GM23338 (cell line): ENCODE measurements around the gene LOXL3. TPM values are rescaled to one million over a fixed set of nuclear protein-coding genes. Genes with fewer than 3 reads are reported as not detected.

Experiments
- ATAC-seq: fragments of 200-7000 bp; cut with Tn5 transposase; 3 replicates; pipeline ENCODE4 v1.9.1; 2020
- DNase-seq: peaks from one replicate; pipeline ENCODE4 v3.0.0-alpha.2; 2015; ENCODE audit warnings: low spot score
- H2AFZ ChIP-seq: fragments of 200-600 bp; sonication (generic); 2 replicates; pipeline ENCODE4 v1.8.0; 2016; ENCODE audit warnings: antibody characterized with exemption, mild to moderate bottlenecking, moderate library complexity
- H3F3A ChIP-seq: fragments of 200-600 bp; sonication (generic); replicated peaks from 2 replicates; pipeline ENCODE4 v1.8.0; 2017; ENCODE audit warnings: antibody characterized with exemption, mixed run types, low read depth
- H3K27ac ChIP-seq: fragments of 200-600 bp; sonication (generic); 2 replicates; pipeline ENCODE4 v1.6.1; 2016; ENCODE audit warnings: low read depth
- H3K27me3 ChIP-seq: fragments of 200-600 bp; sonication (generic); 2 replicates; pipeline ENCODE4 v1.8.0; 2016; ENCODE audit warnings: mild to moderate bottlenecking, mixed run types, moderate library complexity; ENCODE audit not compliant: insufficient read depth
- H3K36me3 ChIP-seq: fragments of 200-600 bp; sonication (generic); 2 replicates; pipeline ENCODE4 v1.8.0; 2016; ENCODE audit warnings: mild to moderate bottlenecking; ENCODE audit not compliant: insufficient read depth
- H3K4me1 ChIP-seq: fragments of 200-600 bp; sonication (generic); 2 replicates; pipeline ENCODE4 v1.8.0; 2016; ENCODE audit warnings: mild to moderate bottlenecking, moderate library complexity; ENCODE audit not compliant: insufficient read depth
- H3K4me2 ChIP-seq: fragments of 200-600 bp; sonication (generic); 2 replicates; pipeline ENCODE4 v1.7.1; 2017; ENCODE audit warnings: mixed run types
- H3K4me3 ChIP-seq: fragments of 200-600 bp; sonication (generic); 2 replicates; pipeline ENCODE4 v1.6.1; 2016; ENCODE audit warnings: mixed run types
- H3K79me2 ChIP-seq: fragments of 200-600 bp; sonication (generic); replicated peaks from 2 replicates; pipeline ENCODE4 v1.8.0; 2017; ENCODE audit warnings: mild to moderate bottlenecking; ENCODE audit not compliant: insufficient read depth
- H3K9me2 ChIP-seq: fragments of 200-600 bp; sonication (generic); 2 replicates; pipeline ENCODE4 v1.8.0; 2017; ENCODE audit not compliant: insufficient read depth
- H4K20me1 ChIP-seq: fragments of 200-600 bp; sonication (generic); replicated peaks from 2 replicates; pipeline ENCODE4 v1.8.0; 2017; ENCODE audit warnings: mild to moderate bottlenecking; ENCODE audit not compliant: insufficient read depth
- H3K27ac Mint-ChIP-seq: 2 replicates; pipeline ENCODE4 v1.8.0; 2020; ENCODE audit warnings: inconsistent platforms, mild to moderate bottlenecking, moderate library complexity, mixed read lengths
- H3K27me3 Mint-ChIP-seq: 3 replicates; pipeline ENCODE4 v1.8.0; 2022; ENCODE audit warnings: low read depth, mild to moderate bottlenecking, moderate library complexity, mixed read lengths, inconsistent platforms; ENCODE audit not compliant: insufficient read depth, poor library complexity
- H3K36me3 Mint-ChIP-seq: 3 replicates; pipeline ENCODE4 v1.8.0; 2021; ENCODE audit warnings: low read depth, mild to moderate bottlenecking, inconsistent platforms, moderate library complexity, mixed read lengths
- H3K4me1 Mint-ChIP-seq: 3 replicates; pipeline ENCODE4 v1.8.0; 2020; ENCODE audit warnings: mild to moderate bottlenecking, inconsistent platforms, mixed read lengths
- H3K4me3 Mint-ChIP-seq: 3 replicates; pipeline ENCODE4 v1.8.0; 2021; ENCODE audit warnings: moderate library complexity, mild to moderate bottlenecking, inconsistent platforms, mixed read lengths
- H3K9me3 Mint-ChIP-seq: 3 replicates; pipeline ENCODE4 v1.8.0; 2020; ENCODE audit warnings: moderate library complexity, mild to moderate bottlenecking, inconsistent platforms, mixed read lengths
- CREB1 ChIP-seq: fragments of 250-450 bp; sonication (Bioruptor Pico); IDR thresholded peaks from 2 replicates; pipeline ENCODE4 v1.5.0; 2020; ENCODE audit warnings: low read depth, mild to moderate bottlenecking, moderate library complexity
- EZH2 ChIP-seq: fragments of 200-600 bp; sonication (generic); IDR thresholded peaks from one replicate; pipeline ENCODE4 v1.8.0; 2017; ENCODE audit warnings: antibody characterized with exemption, mild to moderate bottlenecking, low read depth; ENCODE audit not compliant: unreplicated experiment
- EZH2phosphoT487 ChIP-seq: fragments of 200-600 bp; sonication (generic); IDR thresholded peaks from one replicate; pipeline ENCODE4 v1.8.1; 2018; ENCODE audit warnings: antibody characterized with exemption; ENCODE audit not compliant: unreplicated experiment
- JUNB ChIP-seq: IDR thresholded peaks from one replicate; pipeline ENCODE4 v1.6.1; 2016; ENCODE audit warnings: antibody characterized with exemption; ENCODE audit not compliant: unreplicated experiment
- NANOG ChIP-seq: IDR thresholded peaks from 2 replicates; pipeline ENCODE4 v1.6.1; 2016; ENCODE audit warnings: antibody characterized with exemption, borderline replicate concordance
- POLR2AphosphoS5 ChIP-seq: IDR thresholded peaks from 2 replicates; pipeline ENCODE4 v1.6.1; 2016; ENCODE audit warnings: antibody characterized with exemption, low read depth
- REST ChIP-seq: IDR thresholded peaks from one replicate; pipeline ENCODE4 v1.6.1; 2018; ENCODE audit warnings: antibody characterized with exemption; ENCODE audit not compliant: unreplicated experiment
- STAT1 ChIP-seq: IDR thresholded peaks from one replicate; pipeline ENCODE4 v1.6.1; 2016; ENCODE audit warnings: antibody characterized with exemption; ENCODE audit not compliant: unreplicated experiment
- ZNF114 ChIP-seq: fragments of 250-450 bp; sonication (Bioruptor Pico); IDR thresholded peaks from 2 replicates; pipeline ENCODE4 v1.5.0; 2020; ENCODE audit warnings: mild to moderate bottlenecking, moderate library complexity
- ZNF331 ChIP-seq: fragments of 250-450 bp; sonication (Bioruptor Pico); IDR thresholded peaks from 2 replicates; pipeline ENCODE4 v1.5.0; 2020; ENCODE audit warnings: low read depth, mild to moderate bottlenecking, moderate library complexity
- ZNF462 ChIP-seq: fragments of 250-450 bp; sonication (Bioruptor Pico); IDR thresholded peaks from 2 replicates; pipeline ENCODE4 v1.5.0; 2020; ENCODE audit warnings: mild to moderate bottlenecking, moderate library complexity
- polyA plus RNA-seq: library from polyadenylated mRNA; unstranded; fragments of >200 nt; fragmentation: Nextera tagmentation; extraction: Ambion mirVana; gene quantifications from 2 replicates; pipeline ENCODE4 v1.2.1, GENCODE V29; 2016
- total RNA-seq: library from RNA; depleted of rRNA; stranded (reverse); fragments of >200 nt; shearing (Covaris generic); gene quantifications from 2 replicates; pipeline ENCODE4 v1.2.3, GENCODE V29; 2014
- TF ChIP-seq, protein P1 (sequence below): IDR thresholded peaks from 2 replicates; pipeline ENCODE4 v1.6.1; 2016; ENCODE audit warnings: antibody characterized with exemption
- TF ChIP-seq, protein P2 (sequence below), 2 experiments: fragments of 200-600 bp in 1 of 2; sonication (generic) in 1 of 2; conservative IDR thresholded peaks; 2 replicates each; pipeline versions ENCODE4 v1.5.1 to v1.6.1; 2016 to 2017; ENCODE audit warnings: antibody characterized with exemption in 2 of 2, low read depth in 2 of 2, mild to moderate bottlenecking in 2 of 2, moderate library complexity in 1 of 2

Gene LOXL3
- total and polyA plus RNA-seq, 2 experiments from 2014 or later = 4.7 to 14.9 TPM

GRCh38 chr2:74556831-74557370 is 3.2 kb upstream of the LOXL3 start:
- no peak for ATAC-seq
- no peaks in the 10 kb centered on the region for H3K79me2 ChIP-seq
- H3K27me3 ChIP-seq = peaks cover 73% of the 10 kb centered on the region
- H3K27ac ChIP-seq = no peak overlapping the region
- H3K9me3 Mint-ChIP-seq = no peaks in the 10 kb centered on the region
- DNase-seq = no peak
- no peak overlapping the region for H3K4me2 ChIP-seq
- no peak overlapping the region for H3K27ac Mint-ChIP-seq
- H2AFZ ChIP-seq = no peak overlapping the region
- peaks cover 64% of the 10 kb centered on the region for H3K27me3 Mint-ChIP-seq
- H3F3A ChIP-seq = no peaks in the 10 kb centered on the region; the same call in 1 of the 2 replicates
- H3K4me1 ChIP-seq = peaks cover 22% of the 10 kb centered on the region
- H4K20me1 ChIP-seq = no peaks in the 10 kb centered on the region
- no peak overlapping the region for H3K4me3 ChIP-seq
- no peaks in the 10 kb centered on the region; the same call in 2 of the 3 replicates for H3K36me3 Mint-ChIP-seq
- no peaks in the 10 kb centered on the region for H3K36me3 ChIP-seq
- H3K4me3 Mint-ChIP-seq = no peak overlapping the region
- H3K4me1 Mint-ChIP-seq = peaks cover 21% of the 10 kb centered on the region
- H3K9me2 ChIP-seq = no peaks in the 10 kb centered on the region
- TF ChIP-seq ZNF462 (no peak), ZNF331 (CRISPR knock-in tag) (no peak), ZNF114 (CRISPR knock-in tag) (no peak), CREB1 (CRISPR knock-in tag) (no peak), JUNB (no peak), NANOG (no peak), POLR2AphosphoS5 (no peak), EZH2phosphoT487 (no peak), REST (no peak), EZH2 (no peak), STAT1 (no peak)
- TF ChIP-seq, protein P1, sequence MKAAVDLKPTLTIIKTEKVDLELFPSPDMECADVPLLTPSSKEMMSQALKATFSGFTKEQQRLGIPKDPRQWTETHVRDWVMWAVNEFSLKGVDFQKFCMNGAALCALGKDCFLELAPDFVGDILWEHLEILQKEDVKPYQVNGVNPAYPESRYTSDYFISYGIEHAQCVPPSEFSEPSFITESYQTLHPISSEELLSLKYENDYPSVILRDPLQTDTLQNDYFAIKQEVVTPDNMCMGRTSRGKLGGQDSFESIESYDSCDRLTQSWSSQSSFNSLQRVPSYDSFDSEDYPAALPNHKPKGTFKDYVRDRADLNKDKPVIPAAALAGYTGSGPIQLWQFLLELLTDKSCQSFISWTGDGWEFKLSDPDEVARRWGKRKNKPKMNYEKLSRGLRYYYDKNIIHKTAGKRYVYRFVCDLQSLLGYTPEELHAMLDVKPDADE = no peak
- TF ChIP-seq, protein P2, sequence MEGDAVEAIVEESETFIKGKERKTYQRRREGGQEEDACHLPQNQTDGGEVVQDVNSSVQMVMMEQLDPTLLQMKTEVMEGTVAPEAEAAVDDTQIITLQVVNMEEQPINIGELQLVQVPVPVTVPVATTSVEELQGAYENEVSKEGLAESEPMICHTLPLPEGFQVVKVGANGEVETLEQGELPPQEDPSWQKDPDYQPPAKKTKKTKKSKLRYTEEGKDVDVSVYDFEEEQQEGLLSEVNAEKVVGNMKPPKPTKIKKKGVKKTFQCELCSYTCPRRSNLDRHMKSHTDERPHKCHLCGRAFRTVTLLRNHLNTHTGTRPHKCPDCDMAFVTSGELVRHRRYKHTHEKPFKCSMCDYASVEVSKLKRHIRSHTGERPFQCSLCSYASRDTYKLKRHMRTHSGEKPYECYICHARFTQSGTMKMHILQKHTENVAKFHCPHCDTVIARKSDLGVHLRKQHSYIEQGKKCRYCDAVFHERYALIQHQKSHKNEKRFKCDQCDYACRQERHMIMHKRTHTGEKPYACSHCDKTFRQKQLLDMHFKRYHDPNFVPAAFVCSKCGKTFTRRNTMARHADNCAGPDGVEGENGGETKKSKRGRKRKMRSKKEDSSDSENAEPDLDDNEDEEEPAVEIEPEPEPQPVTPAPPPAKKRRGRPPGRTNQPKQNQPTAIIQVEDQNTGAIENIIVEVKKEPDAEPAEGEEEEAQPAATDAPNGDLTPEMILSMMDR (conservative IDR thresholded peaks at IDR 0.05; ENCODE audit: low read depth in 2 of 2) = no peak
